Activated CD4-positive, alpha-beta T cell treated with anti-CD3 and anti-CD28 coated beads, Interleukin-2, amount 10 ng/mL, durations not matched to agents 7 days and 5 days (primary cell): Measurements from ENCODE around the gene ZMIZ1. TPM values are rescaled to one million over a fixed set of nuclear protein-coding genes. Genes with fewer than 3 reads are reported as not detected.

Experiments
- CTCF ChIA-PET: fragments of 350-600 bp; sonication (Branson Sonifier 250); formaldehyde crosslinking; loops from one replicate; lab custom pipeline; 2021; ENCODE audit warnings: antibody characterized with exemption; lab: Charles Lee
- POLR2A ChIA-PET: fragments of 350-600 bp; sonication (Branson Sonifier 250); formaldehyde crosslinking; loops from one replicate; lab custom pipeline; 2021; ENCODE audit warnings: antibody characterized with exemption; lab: Charles Lee
- DNase-seq: peaks from one replicate; pipeline ENCODE4 v3.0.0-alpha.2; 2020
- H3K27ac Mint-ChIP-seq: one replicate; pipeline ENCODE4 v1.8.0; 2021; ENCODE audit warnings: mild to moderate bottlenecking, moderate library complexity, mixed read lengths
- H3K27me3 Mint-ChIP-seq: one replicate; pipeline ENCODE4 v1.8.0; 2021; ENCODE audit warnings: mixed read lengths
- H3K36me3 Mint-ChIP-seq: one replicate; pipeline ENCODE4 v1.8.0; 2021; ENCODE audit warnings: low read depth, mixed read lengths
- H3K4me1 Mint-ChIP-seq: one replicate; pipeline ENCODE4 v1.8.0; 2021; ENCODE audit warnings: mixed read lengths
- H3K4me3 Mint-ChIP-seq: one replicate; pipeline ENCODE4 v1.8.0; 2021; ENCODE audit warnings: mild to moderate bottlenecking, moderate library complexity, mixed read lengths
- H3K9me3 Mint-ChIP-seq: one replicate; pipeline ENCODE4 v1.8.0; 2021; ENCODE audit warnings: mixed read lengths
- total RNA-seq, 2 experiments: library from RNA; stranded (reverse); gene quantifications; one replicate each; pipeline ENCODE4 v1.2.3, GENCODE V29; 2021

ZMIZ1 gene
- total RNA-seq, 2 experiments from 2014 or later: 27.8 to 31.5 TPM

DNA sequence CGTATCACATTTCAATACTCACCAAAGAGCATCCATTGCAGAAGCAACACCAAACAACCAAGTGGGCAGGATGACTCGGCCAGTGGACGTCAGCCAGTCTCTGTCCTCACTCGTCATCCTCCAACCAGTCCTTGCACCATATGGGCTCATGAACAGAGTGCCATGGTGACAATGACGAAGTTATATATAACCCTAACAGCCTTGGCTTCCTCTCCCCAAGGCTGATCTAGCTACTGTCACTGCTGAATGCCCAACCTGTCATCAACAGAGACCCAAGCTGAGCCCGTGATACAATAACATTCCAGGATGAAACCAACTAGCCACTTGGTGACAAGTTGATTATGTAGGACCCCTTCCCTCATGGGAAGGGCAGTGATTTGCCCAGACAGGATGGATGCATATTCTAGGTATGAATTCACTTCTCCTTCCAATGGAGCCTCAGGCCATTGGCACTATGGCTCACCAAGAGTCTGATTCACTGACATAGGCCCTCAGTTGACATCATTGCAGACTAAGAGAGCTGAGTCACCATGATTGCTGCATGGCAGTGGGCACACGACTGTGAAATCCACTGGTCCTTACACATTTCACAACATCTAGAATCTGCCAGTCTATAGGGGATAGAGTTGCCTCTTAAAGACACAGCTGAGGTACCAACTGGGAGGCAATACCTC, 252.2 kb downstream of the ZMIZ1 start:
- no peak overlapping the region for H3K4me3 Mint-ChIP-seq

DNA sequence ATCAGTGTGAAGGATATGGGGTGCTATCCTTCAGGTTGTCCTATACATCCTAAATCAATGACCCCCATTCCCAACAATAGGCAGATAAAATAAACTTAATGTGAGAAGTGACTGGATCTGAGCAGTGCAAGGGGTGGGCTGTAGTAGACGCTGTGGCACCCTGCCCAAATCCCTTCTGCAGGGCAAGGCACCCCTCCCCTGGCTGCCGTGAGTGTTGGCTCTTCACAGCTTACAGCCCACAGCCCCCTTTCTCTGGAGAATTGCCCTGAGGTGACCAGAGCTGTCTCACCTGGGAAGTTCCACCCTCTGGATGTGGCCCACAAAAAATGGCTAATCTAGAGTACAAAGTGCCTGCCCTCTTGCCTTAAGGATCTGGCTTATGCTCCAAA, 252.7 kb downstream of the ZMIZ1 start:
- H3K27ac Mint-ChIP-seq: peak overlapping the region; percentile 97
- DNase-seq: no peak
- CTCF ChIA-PET: interaction anchor here (1.3 to 5.0 kb wide), 4 partner anchors 12 to 27 kb away, joined by 4 to 40 read pairs (median 21); partner anchors contain the start of gene PPIF

More for the DNA sequence above, 252.2 kb downstream of the ZMIZ1 start:
- POLR2A ChIA-PET: no interaction called here
- H3K27me3 Mint-ChIP-seq: no peaks in the 10 kb centered on the region
- no peak for DNase-seq
- H3K9me3 Mint-ChIP-seq: peaks cover 17% of the 10 kb centered on the region
- H3K4me1 Mint-ChIP-seq: peaks cover 89% of the 10 kb centered on the region
- no peak overlapping the region for H3K27ac Mint-ChIP-seq
- H3K36me3 Mint-ChIP-seq: peaks cover 32% of the 10 kb centered on the region
- CTCF ChIA-PET: interaction anchor here (3.7 to 5.0 kb wide), 3 partner anchors 13 to 25 kb away, joined by 9 to 40 read pairs (median 33); partner anchors contain the start of gene PPIF

DNA sequence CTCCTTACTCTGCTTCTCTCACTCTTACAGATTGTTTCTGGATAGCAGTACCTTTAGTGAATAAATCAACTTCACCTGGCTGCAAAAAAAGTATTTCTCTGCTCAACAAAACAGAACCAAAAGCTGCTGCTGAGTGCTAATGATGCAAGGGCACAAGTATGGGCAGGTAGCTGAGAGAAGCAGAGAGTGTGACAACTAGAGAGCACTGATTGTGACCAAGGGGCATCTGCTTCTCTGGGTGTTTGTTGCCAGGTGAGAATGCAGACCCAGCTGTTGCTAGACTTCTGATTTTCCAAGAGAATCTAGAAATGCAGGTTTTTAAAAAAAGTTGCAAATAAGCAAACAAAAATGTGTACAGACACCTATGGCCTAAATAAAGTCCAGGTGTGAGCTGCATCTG, 253.2 kb downstream of the ZMIZ1 start:
- no peak overlapping the region for H3K4me3 Mint-ChIP-seq
- CTCF ChIA-PET: interaction anchor here (1.2 to 5.0 kb wide), 6 partner anchors 12 to 36 kb away, joined by 3 to 40 read pairs (median 7); partner anchors contain the start of gene PPIF
- H3K27ac Mint-ChIP-seq: peak overlapping the region; percentile 97

More for the DNA sequence above, 252.7 kb downstream of the ZMIZ1 start:
- peaks cover 32% of the 10 kb centered on the region for H3K36me3 Mint-ChIP-seq
- no peak overlapping the region for H3K4me3 Mint-ChIP-seq
- no peaks in the 10 kb centered on the region for H3K27me3 Mint-ChIP-seq
- H3K4me1 Mint-ChIP-seq: peaks cover 85% of the 10 kb centered on the region
- POLR2A ChIA-PET: no interaction called here
- H3K9me3 Mint-ChIP-seq: peaks cover 17% of the 10 kb centered on the region

DNA sequence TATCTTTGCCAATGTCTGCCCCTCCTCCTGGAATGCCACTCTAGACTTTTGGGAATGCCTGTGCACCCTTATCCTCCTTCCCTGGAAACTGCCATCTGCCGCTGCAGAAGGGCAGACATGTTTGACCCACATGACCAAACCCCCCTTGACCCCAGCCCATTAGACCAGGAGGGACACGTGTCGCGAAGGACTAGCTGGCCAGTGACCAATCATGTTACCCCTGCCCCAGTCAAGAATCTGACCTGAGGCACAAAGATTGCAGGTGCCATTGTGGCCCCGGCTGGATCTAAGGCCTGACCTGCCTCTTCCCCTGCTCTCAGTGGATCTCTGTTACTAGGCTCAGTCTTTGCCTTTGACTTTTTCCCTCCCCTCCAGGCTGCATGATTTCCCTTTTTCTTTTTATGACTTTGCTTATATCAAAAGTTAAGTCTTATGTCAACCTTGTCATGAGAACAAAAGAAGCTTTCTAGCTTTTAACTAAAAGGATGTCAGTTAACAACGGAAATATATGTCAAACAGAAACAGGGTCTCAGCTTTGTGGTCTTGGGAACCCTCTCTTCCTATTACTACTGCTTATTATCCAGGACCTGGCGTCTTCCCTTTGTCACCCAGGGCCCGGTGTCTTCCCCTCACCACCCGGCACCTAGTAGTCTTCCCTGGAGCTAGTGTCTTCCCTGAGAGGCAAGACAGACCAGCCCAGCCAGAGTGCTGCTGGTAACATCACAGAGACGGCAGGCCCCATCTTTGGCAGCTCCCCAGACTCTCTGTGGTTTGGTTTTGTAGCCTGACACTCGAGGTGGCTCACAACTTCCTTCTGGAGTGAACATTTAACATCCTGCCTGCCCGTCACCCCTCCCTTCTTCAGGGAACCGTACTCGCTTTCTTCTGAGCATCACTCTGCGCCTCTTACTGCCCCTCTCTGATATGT, 254.1 kb downstream of the ZMIZ1 start:
- Mint-ChIP-seq H3K9me3 (peaks cover 17% of the 10 kb centered on the region), H3K27me3 (no peaks in the 10 kb centered on the region), H3K27ac (peak overlapping the region; percentile 97), H3K4me1 (peaks cover 74% of the 10 kb centered on the region), H3K4me3 (peak overlapping the region; percentile 56), H3K36me3 (peaks cover 29% of the 10 kb centered on the region)
- peak; percentile 87 for DNase-seq
- ChIA-PET CTCF (interaction anchor here (0.9 to 5.0 kb wide), 12 partner anchors 11 to 120 kb away, joined by 3 to 40 read pairs (median 4); partner anchors contain the start of gene PPIF), POLR2A (interaction anchor here (0.6 to 1.3 kb wide), 4 partner anchors 8 to 26 kb away, joined by 3 read pairs; no protein-coding TSS in a partner anchor)

More for the DNA sequence above, 253.2 kb downstream of the ZMIZ1 start:
- Mint-ChIP-seq H3K27me3 (no peaks in the 10 kb centered on the region), H3K36me3 (peaks cover 32% of the 10 kb centered on the region), H3K4me1 (peaks cover 81% of the 10 kb centered on the region), H3K9me3 (peaks cover 17% of the 10 kb centered on the region)
- POLR2A ChIA-PET: no interaction called here
- DNase-seq: no peak

DNA sequence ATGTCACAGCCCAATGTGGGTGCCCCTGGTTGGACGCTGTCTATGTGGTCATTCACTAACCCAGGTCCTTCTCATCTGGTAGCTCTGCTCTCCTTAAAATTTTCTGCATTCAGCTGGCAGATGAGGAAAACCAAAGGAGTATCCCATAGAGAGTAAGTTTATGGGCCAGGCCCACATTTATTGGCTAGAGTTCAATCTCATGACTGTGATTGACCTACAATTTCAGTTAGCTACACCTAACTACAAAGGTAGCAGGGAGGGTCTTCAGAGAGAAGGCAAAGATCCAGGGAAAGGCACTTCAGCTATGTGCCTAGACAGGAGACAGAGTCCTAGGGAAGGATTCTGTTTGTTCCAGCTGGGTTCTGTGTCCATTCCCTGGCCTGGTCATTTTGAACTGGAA, 254.8 kb downstream of the ZMIZ1 start:
- ChIA-PET CTCF (interaction anchor here (0.9 to 5.0 kb wide), 9 partner anchors 10 to 121 kb away, joined by 3 to 40 read pairs (median 5); partner anchors contain the start of gene PPIF), POLR2A (interaction anchor here (1.0 to 1.3 kb wide), 2 partner anchors 24 to 26 kb away, joined by 3 read pairs; no protein-coding TSS in a partner anchor)
- peak overlapping the region; percentile 97 for H3K27ac Mint-ChIP-seq
- peaks cover 67% of the 10 kb centered on the region for H3K4me1 Mint-ChIP-seq
- peaks cover 14% of the 10 kb centered on the region for H3K9me3 Mint-ChIP-seq
- H3K36me3 Mint-ChIP-seq: peaks cover 22% of the 10 kb centered on the region
- no peaks in the 10 kb centered on the region for H3K27me3 Mint-ChIP-seq
- H3K4me3 Mint-ChIP-seq: peak overlapping the region; percentile 56
- no peak for DNase-seq

DNA sequence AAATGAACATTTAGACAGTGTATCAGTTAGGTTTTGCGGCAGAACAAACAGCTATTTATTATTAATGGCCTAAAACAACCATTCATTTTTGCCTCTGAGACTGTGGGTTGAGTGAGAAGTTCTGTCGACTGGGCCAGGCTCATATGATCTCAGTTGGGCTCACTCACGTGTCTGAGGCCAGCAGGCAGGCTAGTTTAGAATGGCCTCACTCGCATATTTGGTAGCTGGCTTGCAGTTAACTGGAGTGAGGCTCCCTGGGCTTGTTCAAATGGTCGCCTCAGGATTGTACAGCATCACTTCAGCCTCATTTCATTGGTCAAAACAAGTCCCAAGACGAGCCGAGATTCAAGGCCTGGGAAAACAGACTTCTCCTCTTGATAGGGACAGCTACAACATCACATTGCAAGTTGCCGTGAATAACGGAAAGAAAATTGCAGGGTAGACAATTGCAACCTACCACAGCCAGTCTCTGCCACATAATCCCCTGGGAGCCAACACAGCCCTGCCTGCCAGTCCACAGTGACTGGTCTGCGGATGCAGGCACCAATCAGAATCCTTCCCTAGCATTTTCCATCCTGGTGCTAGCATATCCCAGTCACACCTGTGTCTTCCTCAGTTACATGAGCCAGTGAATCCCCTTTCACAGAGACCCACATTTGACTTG, 255.4 kb downstream of the ZMIZ1 start:
- Mint-ChIP-seq H3K36me3 (peaks cover 16% of the 10 kb centered on the region), H3K27me3 (no peaks in the 10 kb centered on the region)
- POLR2A ChIA-PET: no interaction called here

DNA sequence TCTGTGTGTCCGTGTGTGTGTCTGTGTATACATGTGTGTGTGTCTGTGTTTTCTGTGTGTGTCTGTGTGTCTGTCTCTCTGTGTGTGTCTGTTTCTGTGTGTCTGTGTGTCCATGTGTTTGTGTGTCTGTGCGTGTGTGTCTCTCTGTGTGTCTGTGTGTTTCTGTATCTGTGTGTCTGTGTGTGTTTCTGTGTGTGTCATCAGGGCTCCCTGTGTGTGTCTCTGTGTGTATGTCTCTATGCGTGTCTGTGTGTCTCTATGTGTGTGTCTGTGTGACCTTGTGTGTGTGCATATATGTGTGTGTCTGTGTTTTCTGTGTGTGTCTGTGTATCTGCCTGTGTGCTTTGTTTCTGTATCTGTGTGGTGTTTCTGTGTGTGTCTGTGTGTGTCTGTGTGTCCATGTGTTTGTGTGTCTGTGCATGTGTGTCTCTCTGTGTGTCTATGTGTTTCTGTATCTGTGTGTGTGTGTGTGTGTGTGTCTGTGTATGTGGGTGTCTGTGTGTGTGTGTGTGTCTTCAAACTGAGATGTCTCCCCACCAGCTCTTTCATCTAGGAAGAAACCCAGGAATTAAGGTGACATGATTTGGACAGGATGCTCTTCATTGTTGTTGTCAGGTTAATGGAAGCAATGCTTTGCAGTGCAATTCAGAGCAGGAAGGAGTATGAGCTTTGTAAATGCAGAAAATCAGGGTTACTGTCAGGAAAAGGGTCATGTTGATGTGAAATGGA, 257.8 kb downstream of the ZMIZ1 start:
- CTCF ChIA-PET: interaction anchor here (1.0 to 12.6 kb wide), 3 partner anchors 10 to 26 kb away, joined by 3 to 147 read pairs (median 3); partner anchors contain the start of gene PPIF

More for the DNA sequence above, 255.4 kb downstream of the ZMIZ1 start:
- H3K4me3 Mint-ChIP-seq: no peak overlapping the region
- DNase-seq: no peak
- H3K9me3 Mint-ChIP-seq: peaks cover 9% of the 10 kb centered on the region
- peaks cover 62% of the 10 kb centered on the region for H3K4me1 Mint-ChIP-seq
- CTCF ChIA-PET: interaction anchor here (1.2 to 5.0 kb wide), 7 partner anchors 10 to 121 kb away, joined by 3 to 40 read pairs (median 5); partner anchors contain the start of gene PPIF
- peak overlapping the region; percentile 97 for H3K27ac Mint-ChIP-seq

DNA sequence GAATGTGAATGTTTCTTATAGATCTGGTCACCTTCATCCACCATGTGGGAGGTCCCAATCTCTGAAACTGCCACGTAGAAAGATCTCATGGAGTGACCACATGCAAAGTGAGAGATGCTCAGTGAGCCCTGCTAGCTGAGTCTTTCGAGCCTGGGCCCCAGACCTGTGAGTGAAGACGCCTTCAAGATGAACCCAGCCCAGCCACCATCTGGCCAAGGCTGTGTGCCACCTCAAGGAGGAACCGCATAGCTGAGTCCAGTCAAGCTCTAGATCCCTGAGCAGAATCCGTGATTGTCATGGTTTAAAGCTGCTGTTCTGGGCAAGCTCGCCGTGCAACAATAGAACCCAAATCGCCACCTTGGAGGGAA, 258.3 kb downstream of the ZMIZ1 start:
- DNase-seq: no peak
- Mint-ChIP-seq H3K9me3 (peaks cover under 1% of the 10 kb centered on the region), H3K4me1 (peaks cover 50% of the 10 kb centered on the region), H3K27me3 (no peaks in the 10 kb centered on the region), H3K4me3 (no peak overlapping the region), H3K36me3 (peaks cover 7% of the 10 kb centered on the region), H3K27ac (no peak overlapping the region)
- CTCF ChIA-PET: interaction anchor here (1.0 to 12.6 kb wide), 3 partner anchors 9 to 27 kb away, joined by 3 to 147 read pairs (median 3); partner anchors contain the start of gene PPIF
- POLR2A ChIA-PET: no interaction called here

More for the DNA sequence above, 257.8 kb downstream of the ZMIZ1 start:
- H3K36me3 Mint-ChIP-seq: peaks cover 4% of the 10 kb centered on the region
- H3K4me3 Mint-ChIP-seq: no peak overlapping the region
- DNase-seq: no peak
- H3K9me3 Mint-ChIP-seq: no peaks in the 10 kb centered on the region
- no peaks in the 10 kb centered on the region for H3K27me3 Mint-ChIP-seq
- no peak overlapping the region for H3K27ac Mint-ChIP-seq
- H3K4me1 Mint-ChIP-seq: peaks cover 50% of the 10 kb centered on the region
- POLR2A ChIA-PET: no interaction called here

DNA sequence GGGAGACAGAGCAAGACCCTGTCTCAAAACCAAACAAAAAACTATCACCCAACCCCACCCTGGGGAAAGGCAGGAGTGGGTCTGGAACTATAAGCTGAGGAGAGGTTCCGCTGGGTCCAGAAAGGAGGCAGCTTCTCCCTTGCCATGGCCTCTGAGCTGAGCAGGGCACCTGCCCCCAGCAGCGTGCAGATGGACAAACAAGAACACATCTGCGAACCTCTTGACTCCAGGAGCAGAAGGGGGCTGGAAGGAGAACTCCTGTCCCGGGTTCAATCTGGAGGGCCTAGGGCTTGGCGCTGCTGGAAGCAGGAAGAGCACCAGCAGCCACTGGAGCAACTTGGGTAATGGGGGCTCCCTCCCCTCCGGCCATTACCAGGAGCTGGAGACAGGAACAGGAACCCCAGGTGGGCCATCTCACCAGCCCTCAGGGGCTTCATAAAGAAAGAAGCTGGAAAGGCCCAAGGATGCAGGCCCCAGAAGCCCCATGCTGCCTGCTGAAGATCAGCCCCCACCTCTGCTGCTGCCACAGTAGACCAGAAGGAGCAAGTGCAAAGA, 259.5 kb downstream of the ZMIZ1 start:
- H3K9me3 Mint-ChIP-seq: peaks cover 2% of the 10 kb centered on the region
- no peaks in the 10 kb centered on the region for H3K27me3 Mint-ChIP-seq
- no peak overlapping the region for H3K27ac Mint-ChIP-seq
- H3K36me3 Mint-ChIP-seq: peaks cover 5% of the 10 kb centered on the region
- CTCF ChIA-PET: interaction anchor here (1.2 to 12.6 kb wide), 5 partner anchors 8 to 18 kb away, joined by 3 to 147 read pairs (median 4); partner anchors contain the start of gene PPIF
- H3K4me3 Mint-ChIP-seq: no peak overlapping the region
- POLR2A ChIA-PET: no interaction called here
- peaks cover 40% of the 10 kb centered on the region for H3K4me1 Mint-ChIP-seq
- DNase-seq: no peak

DNA sequence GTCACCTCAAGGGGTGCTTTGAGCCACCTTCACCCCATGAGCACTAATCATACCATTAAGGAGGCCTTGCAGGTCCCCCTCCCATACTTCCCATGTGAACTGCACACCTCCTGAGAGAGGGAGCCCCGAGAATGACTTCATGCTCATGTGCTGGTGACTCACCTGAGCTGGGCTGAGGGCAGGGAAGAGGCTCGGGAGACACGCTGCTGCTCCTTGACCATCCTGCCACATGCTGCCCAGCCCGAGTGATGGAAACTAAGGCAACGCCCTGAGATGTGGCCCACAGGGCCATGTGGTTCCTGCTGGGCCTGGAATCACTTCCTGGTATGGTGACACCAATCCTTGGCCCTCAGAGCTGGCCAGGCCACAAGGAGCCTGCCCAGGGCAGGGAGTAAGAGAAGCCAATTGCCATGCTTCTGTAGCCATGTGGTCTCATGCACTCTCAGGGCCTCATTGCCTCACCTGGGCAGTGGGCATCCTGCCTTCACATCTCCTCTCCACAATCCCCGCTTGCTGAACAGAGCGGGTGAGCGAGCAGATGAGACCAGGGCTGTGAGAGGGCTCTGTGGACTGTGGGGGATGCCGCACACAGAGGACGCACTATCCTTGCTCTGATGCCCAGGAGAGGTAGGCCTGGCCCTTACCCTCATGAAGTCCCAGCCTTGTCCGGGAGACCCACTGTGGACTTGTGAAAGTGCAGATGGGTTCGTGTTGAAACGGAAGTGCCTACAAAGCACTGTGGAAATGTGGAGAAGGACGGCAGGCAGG, 260.2 kb downstream of the ZMIZ1 start:
- DNase-seq: no peak
- H3K4me3 Mint-ChIP-seq: no peak overlapping the region
- peaks cover 2% of the 10 kb centered on the region for H3K9me3 Mint-ChIP-seq
- H3K36me3 Mint-ChIP-seq: peaks cover 5% of the 10 kb centered on the region
- H3K4me1 Mint-ChIP-seq: peaks cover 35% of the 10 kb centered on the region
- POLR2A ChIA-PET: no interaction called here
- CTCF ChIA-PET: interaction anchor here (1.2 to 12.6 kb wide), 4 partner anchors 8 to 17 kb away, joined by 3 to 147 read pairs (median 4); partner anchors contain the start of gene PPIF
- H3K27me3 Mint-ChIP-seq: no peaks in the 10 kb centered on the region
- H3K27ac Mint-ChIP-seq: no peak overlapping the region
